HepG2 (cell line): ENCODE results near the gene FASLG. TPM values are rescaled to one million over a fixed set of nuclear protein-coding genes. Genes with fewer than 3 reads are reported as not detected.

ENCODE experiments used
- ATAC-seq: fragments of 200-7000 bp; cut with Tn5 transposase; 3 replicates; pipeline ENCODE4 v1.9.1; 2020; ENCODE audit warnings: mild to moderate bottlenecking, moderate library complexity
- BruUV-seq: library from RNA; stranded (reverse); fragments of 400-500 nt; replicated peaks from 2 replicates; lab custom pipeline; 2021; lab: Mats Ljungman, UMichigan
- CTCF ChIA-PET: fragments of 300-600 bp; formaldehyde crosslinking; extraction: SDS; loops from one replicate; lab custom pipeline; 2021; ENCODE audit warnings: low total read pairs, inconsistent platforms, low intra/inter-chr PET ratio; lab: Yijun Ruan, JAX
- POLR2A ChIA-PET: fragments of 350-600 bp; sonication (Branson Sonifier 250); formaldehyde crosslinking; loops from one replicate; lab custom pipeline; 2020; ENCODE audit warnings: antibody characterized with exemption, inconsistent platforms; lab: Yijun Ruan, JAX
- DNase-seq: peaks from one replicate; pipeline ENCODE4 v3.0.0-alpha.2; 2015; ENCODE audit warnings: low spot score
- FAIRE-seq: peaks from 3 replicates; lab custom pipeline; 2011; peaks lifted over from hg19 to GRCh38; lab: Jason Lieb, UNC
- H2AFZ ChIP-seq: one replicate; pipeline ENCODE4 v1.6.1; 2011; ENCODE audit warnings: low read length, inconsistent platforms
- H3K27ac ChIP-seq: fragments of 300-600 bp; 3 replicates; pipeline ENCODE4 v1.8.0; 2011; ENCODE audit warnings: mixed run types, mild to moderate bottlenecking, mixed read lengths, low read length, inconsistent platforms; ENCODE audit not compliant: insufficient read depth; ENCODE audit errors: extremely low read length
- H3K27me3 ChIP-seq, 2 experiments: fragments of 200-600 bp in 1 of 2; 2 replicates in 1 of 2; 3 replicates in 1 of 2; pipeline versions ENCODE4 v1.6.0 to v1.8.0; 2011; ENCODE audit warnings: low read length in 2 of 2, mild to moderate bottlenecking in 2 of 2, moderate library complexity in 2 of 2, inconsistent platforms in 1 of 2; ENCODE audit not compliant: insufficient read depth in 2 of 2, control insufficient read depth in 1 of 2
- H3K36me3 ChIP-seq, 2 experiments: fragments of 200-600 bp in 1 of 2; replicated peaks in 1 of 2; 2 replicates in 1 of 2; 3 replicates in 1 of 2; pipeline versions ENCODE4 v1.5.1 to v1.8.0; 2011; ENCODE audit warnings: low read length in 2 of 2, inconsistent platforms in 1 of 2; ENCODE audit not compliant: insufficient read depth in 2 of 2, control insufficient read depth in 1 of 2
- H3K4me1 ChIP-seq: 2 replicates; pipeline ENCODE4 v1.5.1; 2012; ENCODE audit warnings: low read length, inconsistent platforms; ENCODE audit not compliant: insufficient read depth
- H3K4me2 ChIP-seq: 2 replicates; pipeline ENCODE4 v1.6.0; 2011; ENCODE audit warnings: low read depth, low read length, inconsistent platforms
- H3K4me3 ChIP-seq, 3 experiments: fragments of 200-600 bp in 1 of 3; sonication (generic), shearing (Covaris generic) in 1 of 3; replicated peaks in 1 of 3; 2 replicates each; pipeline ENCODE4 v1.5.1; 2011 to 2016; ENCODE audit warnings: low read length in 3 of 3, inconsistent platforms in 2 of 3, low read depth in 2 of 3, mild to moderate bottlenecking in 2 of 3, control low read depth in 1 of 3, mixed read lengths in 1 of 3; ENCODE audit not compliant: insufficient read depth in 1 of 3
- H3K79me2 ChIP-seq: one replicate; pipeline ENCODE4 v1.6.1; 2011; ENCODE audit warnings: low read length, inconsistent platforms; ENCODE audit not compliant: insufficient read depth
- H3K9ac ChIP-seq: 2 replicates; pipeline ENCODE4 v1.6.0; 2011; ENCODE audit warnings: mild to moderate bottlenecking, low read depth, low read length, inconsistent platforms; ENCODE audit not compliant: insufficient read depth
- H3K9me3 ChIP-seq: 2 replicates; pipeline ENCODE4 v1.5.1; 2012; ENCODE audit warnings: mild to moderate bottlenecking, low read length
- H4K20me1 ChIP-seq: 2 replicates; pipeline ENCODE4 v1.6.0; 2011; ENCODE audit warnings: inconsistent platforms, mild to moderate bottlenecking, low read length, moderate library complexity; ENCODE audit not compliant: insufficient read depth
- ETS1 ChIP-seq: sonication (generic); formaldehyde crosslinking; IDR thresholded peaks from 2 replicates; pipeline ENCODE4 v1.4.0; 2020; ENCODE audit warnings: missing genetic modification reagents
- KDM6A ChIP-seq: IDR thresholded peaks from 2 replicates; pipeline ENCODE4 v1.6.1; 2016; ENCODE audit warnings: low read depth
- MAZ ChIP-seq, 2 experiments: sonication (generic) in 1 of 2; formaldehyde crosslinking in 1 of 2; IDR thresholded peaks; 2 replicates each; pipeline versions ENCODE4 v1.5.0 to v1.6.1; 2012 to 2020; ENCODE audit warnings: low read depth in 2 of 2, mild to moderate bottlenecking in 2 of 2, borderline replicate concordance in 1 of 2, improper control_type of control experiment in 1 of 2, low read length in 1 of 2, missing genetic modification reagents in 1 of 2, moderate library complexity in 1 of 2
- MIXL1 ChIP-seq: IDR thresholded peaks from 2 replicates; pipeline ENCODE4 v1.6.1; 2016
- MTA3 ChIP-seq: sonication (generic); formaldehyde crosslinking; IDR thresholded peaks from 2 replicates; pipeline ENCODE4 v1.4.0; 2020; ENCODE audit warnings: missing genetic modification reagents
- RORA ChIP-seq: sonication (generic); formaldehyde crosslinking; IDR thresholded peaks from 2 replicates; pipeline ENCODE4 v1.5.0; 2020; ENCODE audit warnings: mild to moderate bottlenecking, missing genetic modification reagents, moderate library complexity
- TEF ChIP-seq: sonication (generic); formaldehyde crosslinking; IDR thresholded peaks from 2 replicates; pipeline ENCODE4 v1.5.0; 2020; ENCODE audit warnings: missing genetic modification reagents
- ZFP1 ChIP-seq: IDR thresholded peaks from 2 replicates; pipeline ENCODE4 v1.6.1; 2016
- ZNF264 ChIP-seq: sonication (generic); formaldehyde crosslinking; IDR thresholded peaks from 2 replicates; pipeline ENCODE4 v1.4.0; 2020; ENCODE audit warnings: missing genetic modification reagents
- ZNF451 ChIP-seq: sonication (generic); formaldehyde crosslinking; IDR thresholded peaks from 2 replicates; pipeline ENCODE4 v1.5.0; 2020; ENCODE audit warnings: mild to moderate bottlenecking, missing genetic modification reagents
- ZNF746 ChIP-seq: sonication (generic); formaldehyde crosslinking; IDR thresholded peaks from 2 replicates; pipeline ENCODE4 v1.8.0; 2022; ENCODE audit warnings: mild to moderate bottlenecking, missing genetic modification reagents
- ZSCAN20 ChIP-seq: sonication (generic); formaldehyde crosslinking; IDR thresholded peaks from 2 replicates; pipeline ENCODE4 v1.4.0; 2020; ENCODE audit warnings: missing genetic modification reagents, mild to moderate bottlenecking, borderline replicate concordance
- WGBS: methylation state at CpG from one replicate; pipeline ENCODE4 v1.1.6; 2017; ENCODE audit warnings: low lambda C conversion rate; 5-methylcytosine and 5-hydroxymethylcytosine counted together
- in situ Hi-C: cut with HindIII; loops from 2 replicates; pipeline ENCODE4 v1.10.0; 2017; ENCODE audit warnings: low pct_unique_long_range_greater_than_20kb; ENCODE audit not compliant: extremely low pct_ligation_motif_present
- intact Hi-C: fragments of 100-400 bp; cut with micrococcal nuclease; formaldehyde crosslinking; loops from one replicate; pipeline ENCODE4 v1.10.0; 2022; ENCODE audit not compliant: unreplicated experiment
- polyA plus RNA-seq, 8 experiments: library from polyadenylated mRNA; depleted of rRNA in 3 of 8; stranded (reverse) in 7 of 8; unstranded in 1 of 8; fragments of >200 nt; fragmentation: Illumina TruSeq in 4 of 8; extraction: Trizol in 4 of 8; gene quantifications; 2 replicates each; pipeline versions ENCODE4 v1.2.1 to v1.2.3, GENCODE V29; 2011 to 2016; ENCODE audit warnings: low read depth in 4 of 8, missing spikeins in 1 of 8, mixed read lengths in 1 of 8; ENCODE audit not compliant: insufficient read depth in 1 of 8
- total RNA-seq, 5 experiments: library from RNA; depleted of rRNA; stranded (reverse); fragments of >200 nt; fragmentation: Illumina TruSeq; extraction: Trizol; gene quantifications; 2 replicates each; pipeline ENCODE4 v1.2.3, GENCODE V29; 2016; ENCODE audit warnings: low read depth in 1 of 5
- TF ChIP-seq, protein P1 (sequence below): sonication (generic); formaldehyde crosslinking; IDR thresholded peaks from 2 replicates; pipeline ENCODE4 v1.4.0; 2020; ENCODE audit warnings: missing genetic modification reagents

Gene FASLG
- total and polyA plus RNA-seq, 2 of the 13 experiments (the other 11 are each of a cell fraction or from before 2014, with no cell fraction given) = 0.08 TPM; not detected in 1

GRCh38 chr1:172679000-172679772 is 20.3 kb downstream of the FASLG start:
- intact Hi-C loops (no loop called here), in situ Hi-C loops (no loop called here)
- H3K9ac ChIP-seq = no peak overlapping the region
- no peak for FAIRE-seq
- TF ChIP-seq MIXL1 (CRISPR knock-in tag) = no peak
- TF ChIP-seq MAZ (IDR thresholded peaks at IDR 0.05; ENCODE audit: borderline replicate concordance, low read depth, low read length) = no peak
- TF ChIP-seq MAZ (CRISPR knock-in tag; IDR thresholded peaks at IDR 0.05; ENCODE audit: low read depth) = no peak
- TF ChIP-seq TEF (CRISPR knock-in tag) = no peak
- no peak for TF ChIP-seq KDM6A (CRISPR knock-in tag)
- TF ChIP-seq ZFP1 (CRISPR knock-in tag) = no peak
- TF ChIP-seq ZSCAN20 (CRISPR knock-in tag) = no peak
- TF ChIP-seq MTA3 (CRISPR knock-in tag) = no peak
- TF ChIP-seq, protein P1, sequence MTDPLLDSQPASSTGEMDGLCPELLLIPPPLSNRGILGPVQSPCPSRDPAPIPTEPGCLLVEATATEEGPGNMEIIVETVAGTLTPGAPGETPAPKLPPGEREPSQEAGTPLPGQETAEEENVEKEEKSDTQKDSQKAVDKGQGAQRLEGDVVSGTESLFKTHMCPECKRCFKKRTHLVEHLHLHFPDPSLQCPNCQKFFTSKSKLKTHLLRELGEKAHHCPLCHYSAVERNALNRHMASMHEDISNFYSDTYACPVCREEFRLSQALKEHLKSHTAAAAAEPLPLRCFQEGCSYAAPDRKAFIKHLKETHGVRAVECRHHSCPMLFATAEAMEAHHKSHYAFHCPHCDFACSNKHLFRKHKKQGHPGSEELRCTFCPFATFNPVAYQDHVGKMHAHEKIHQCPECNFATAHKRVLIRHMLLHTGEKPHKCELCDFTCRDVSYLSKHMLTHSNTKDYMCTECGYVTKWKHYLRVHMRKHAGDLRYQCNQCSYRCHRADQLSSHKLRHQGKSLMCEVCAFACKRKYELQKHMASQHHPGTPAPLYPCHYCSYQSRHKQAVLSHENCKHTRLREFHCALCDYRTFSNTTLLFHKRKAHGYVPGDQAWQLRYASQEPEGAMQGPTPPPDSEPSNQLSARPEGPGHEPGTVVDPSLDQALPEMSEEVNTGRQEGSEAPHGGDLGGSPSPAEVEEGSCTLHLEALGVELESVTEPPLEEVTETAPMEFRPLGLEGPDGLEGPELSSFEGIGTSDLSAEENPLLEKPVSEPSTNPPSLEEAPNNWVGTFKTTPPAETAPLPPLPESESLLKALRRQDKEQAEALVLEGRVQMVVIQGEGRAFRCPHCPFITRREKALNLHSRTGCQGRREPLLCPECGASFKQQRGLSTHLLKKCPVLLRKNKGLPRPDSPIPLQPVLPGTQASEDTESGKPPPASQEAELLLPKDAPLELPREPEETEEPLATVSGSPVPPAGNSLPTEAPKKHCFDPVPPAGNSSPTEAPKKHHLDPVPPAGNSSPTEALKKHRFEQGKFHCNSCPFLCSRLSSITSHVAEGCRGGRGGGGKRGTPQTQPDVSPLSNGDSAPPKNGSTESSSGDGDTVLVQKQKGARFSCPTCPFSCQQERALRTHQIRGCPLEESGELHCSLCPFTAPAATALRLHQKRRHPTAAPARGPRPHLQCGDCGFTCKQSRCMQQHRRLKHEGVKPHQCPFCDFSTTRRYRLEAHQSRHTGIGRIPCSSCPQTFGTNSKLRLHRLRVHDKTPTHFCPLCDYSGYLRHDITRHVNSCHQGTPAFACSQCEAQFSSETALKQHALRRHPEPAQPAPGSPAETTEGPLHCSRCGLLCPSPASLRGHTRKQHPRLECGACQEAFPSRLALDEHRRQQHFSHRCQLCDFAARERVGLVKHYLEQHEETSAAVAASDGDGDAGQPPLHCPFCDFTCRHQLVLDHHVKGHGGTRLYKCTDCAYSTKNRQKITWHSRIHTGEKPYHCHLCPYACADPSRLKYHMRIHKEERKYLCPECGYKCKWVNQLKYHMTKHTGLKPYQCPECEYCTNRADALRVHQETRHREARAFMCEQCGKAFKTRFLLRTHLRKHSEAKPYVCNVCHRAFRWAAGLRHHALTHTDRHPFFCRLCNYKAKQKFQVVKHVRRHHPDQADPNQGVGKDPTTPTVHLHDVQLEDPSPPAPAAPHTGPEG (CRISPR knock-in tag) = no peak
- TF ChIP-seq RORA (CRISPR knock-in tag) = no peak
- TF ChIP-seq ZNF746 (CRISPR knock-in tag) = no peak
- TF ChIP-seq ETS1 = no peak
- no peak for TF ChIP-seq ZNF264 (CRISPR knock-in tag)
- no peak for TF ChIP-seq ZNF451
- no peak for DNase-seq
- H3K27ac ChIP-seq = no peak overlapping the region
- no peak overlapping the region for H2AFZ ChIP-seq
- POLR2A ChIA-PET = no interaction called here
- H3K79me2 ChIP-seq = no peaks in the 10 kb centered on the region
- H3K4me3 ChIP-seq = no peak overlapping the region
- BruUV-seq = no TSS peak
- no peak for ATAC-seq
- no peaks in the 10 kb centered on the region for H4K20me1 ChIP-seq
- H3K9me3 ChIP-seq = no peaks in the 10 kb centered on the region
- CTCF ChIA-PET = no interaction called here
- no peaks in the 10 kb centered on the region; a peak in 1 of 5 replicates for H3K27me3 ChIP-seq
- no peaks in the 10 kb centered on the region for H3K36me3 ChIP-seq
- 27% methylated on average over 5 of the region's 6 CpGs for WGBS
- no peak overlapping the region for H3K4me2 ChIP-seq
- H3K4me1 ChIP-seq = 0 out of 2 replicates have a peak, but pooled peaks cover 5% of the 10 kb centered on the region
